Skeletal muscle cell (primary cell): ENCODE data around the gene PBRM1.

ENCODE experiments used
- DNase-seq: peaks from one replicate; pipeline ENCODE4 v3.0.0-alpha.2; 2010; ENCODE audit warnings: low read depth
- H3K4me3 ChIP-seq: 2 replicates; pipeline ENCODE4 v1.5.1; 2011; ENCODE audit warnings: low read depth, mild to moderate bottlenecking, control low read depth, low read length, moderate library complexity

The PBRM1 gene

DNA sequence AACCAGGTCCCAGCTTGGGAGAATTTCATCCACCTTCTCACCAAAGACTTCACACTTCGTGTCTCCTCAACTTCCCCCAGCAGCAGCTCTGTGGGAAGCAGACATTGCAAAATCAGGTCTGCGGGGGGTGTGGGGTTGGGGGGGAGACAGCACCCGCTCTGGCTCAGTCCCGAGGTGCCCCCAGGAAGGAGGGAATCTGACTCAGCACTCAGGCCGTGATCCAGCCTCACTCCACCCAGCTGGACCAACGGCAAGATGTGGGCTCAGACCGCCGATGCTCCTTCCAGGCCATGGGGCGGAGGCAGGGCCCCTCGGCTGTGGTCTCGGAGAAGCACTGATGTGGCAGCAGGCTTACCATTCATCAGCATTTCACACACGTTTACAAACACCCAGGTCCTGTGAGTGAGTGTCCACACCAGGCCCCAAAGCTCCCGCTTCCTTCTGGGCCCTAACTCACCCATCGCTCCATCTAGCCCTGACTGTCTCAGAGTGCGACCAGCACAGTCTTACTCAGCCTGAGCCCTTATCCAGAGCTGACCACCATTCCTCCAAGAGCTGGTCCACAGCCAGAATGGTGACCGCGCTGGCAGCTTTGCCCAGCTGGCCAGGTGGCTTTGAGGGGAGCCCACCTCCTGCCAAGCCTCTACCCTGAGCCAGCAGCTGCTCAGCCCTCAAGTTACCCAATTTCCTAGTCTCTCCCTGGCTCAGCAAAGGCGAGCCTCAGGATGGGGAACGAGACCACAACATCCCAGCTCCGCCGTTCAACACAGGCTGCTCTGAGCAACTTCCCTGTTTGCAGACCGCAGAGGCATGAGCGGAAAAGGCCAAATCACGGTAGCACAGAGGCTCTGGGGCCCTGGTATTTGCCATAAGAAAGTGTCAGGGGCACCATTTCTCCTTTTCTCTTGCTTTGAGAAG is 187.3 kb downstream of the PBRM1 start:
- no peak overlapping the region for H3K4me3 ChIP-seq
- DNase-seq: peak; percentile 61

DNA sequence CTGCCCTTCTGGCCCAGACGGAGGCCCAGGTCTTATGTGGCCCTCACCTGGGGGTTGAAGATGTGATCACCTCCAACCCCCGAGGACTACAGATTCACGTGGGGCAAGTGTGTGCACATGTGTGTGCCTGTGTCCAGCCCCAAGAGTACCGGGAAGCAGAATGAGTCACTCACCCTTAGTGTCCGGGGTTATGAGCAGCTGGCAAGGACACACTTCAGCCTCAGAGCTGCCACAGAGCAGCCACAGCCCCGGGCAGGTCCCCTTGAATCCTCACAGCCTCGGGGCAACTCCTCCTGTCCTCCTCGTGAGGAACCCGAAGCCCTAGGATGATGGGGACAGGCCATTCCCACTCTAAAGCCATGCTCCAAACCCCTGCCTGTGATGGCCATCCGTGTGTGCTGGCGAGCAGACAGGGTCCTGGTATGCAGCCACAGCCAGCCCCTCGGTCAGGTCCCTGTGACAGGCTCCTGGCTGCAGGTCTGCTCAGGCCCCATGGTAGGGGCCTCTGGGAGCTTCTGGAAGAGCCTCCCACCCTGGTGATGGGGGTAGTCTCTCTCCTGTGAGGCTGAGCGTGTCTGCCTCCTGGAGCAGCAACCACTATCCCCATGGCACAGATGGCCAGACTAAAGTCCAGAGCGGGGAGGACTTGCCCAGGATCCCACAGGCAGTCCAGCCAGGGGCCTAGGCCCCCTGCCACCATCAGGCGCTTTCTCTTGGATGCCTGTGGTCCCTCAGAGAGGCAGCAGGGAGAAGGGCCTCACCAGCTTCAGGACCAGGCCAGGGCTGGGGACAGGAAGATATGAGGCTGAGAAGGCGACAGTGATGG is 189.7 kb downstream of the PBRM1 start:
- no peak for DNase-seq

More for the DNA sequence above, 189.7 kb downstream of the PBRM1 start:
- no peak overlapping the region for H3K4me3 ChIP-seq
